HCT116 (cell line): ENCODE results near the gene MLPH. TPM values are rescaled to one million over a fixed set of nuclear protein-coding genes. Genes with fewer than 3 reads are reported as not detected.

ENCODE experiments used
- ATAC-seq: fragments of 200-7000 bp; cut with Tn5 transposase; 2 replicates; pipeline ENCODE4 v1.9.1; 2020; ENCODE audit warnings: mild to moderate bottlenecking, moderate library complexity
- BruUV-seq: library from RNA; stranded (reverse); fragments of 400-500 nt; replicated peaks from 2 replicates; lab custom pipeline; 2021; lab: Mats Ljungman, UMichigan
- CTCF ChIA-PET: fragments of 300-600 bp; sonication (Branson Sonifier 250); formaldehyde crosslinking; loops from one replicate; lab custom pipeline; 2021; ENCODE audit warnings: antibody characterized with exemption; lab: Charles Lee
- POLR2A ChIA-PET: fragments of 300-600, 350-600 bp; sonication (Branson Sonifier 250); formaldehyde crosslinking; loops from one replicate; lab custom pipeline; 2021; ENCODE audit warnings: antibody characterized with exemption; lab: Charles Lee
- RAD21 ChIA-PET, 2 experiments: fragments of 300-600 bp; sonication (Branson Sonifier 250); formaldehyde crosslinking; loops; one replicate each; lab custom pipeline; 2023; ENCODE audit warnings: low total read pairs in 2 of 2; ENCODE audit not compliant: uncharacterized antibody in 2 of 2, unreplicated experiment in 2 of 2, low non-redundant PET in 1 of 2; lab: Charles Lee
- DNase-seq: peaks from one replicate; pipeline ENCODE4 v3.0.0-alpha.2; 2010; ENCODE audit warnings: low read depth, low spot score
- H2AFZ ChIP-seq: fragments of 200-600 bp; shearing (Covaris generic), sonication (generic); 2 replicates; pipeline ENCODE4 v1.6.1; 2017; ENCODE audit warnings: low read depth, mixed run types, mixed read lengths, antibody characterized with exemption, low read length; ENCODE audit not compliant: poor library complexity, severe bottlenecking
- H3K27ac ChIP-seq: 2 replicates; pipeline ENCODE4 v1.5.1; 2012; ENCODE audit warnings: low read depth, low read length
- H3K27me3 ChIP-seq: fragments of 200-600 bp; sonication (generic); 2 replicates; pipeline ENCODE4 v1.6.1; 2016; ENCODE audit warnings: mixed run types, low read length, mixed read lengths; ENCODE audit not compliant: insufficient read depth
- H3K36me3 ChIP-seq, 2 experiments: fragments of 200-500 bp in 1 of 2; fragments of 200-600 bp in 1 of 2; sonication (Bioruptor generic) in 1 of 2; sonication (generic) in 1 of 2; 2 replicates each; pipeline versions ENCODE4 v1.5.1 to v1.6.1; 2014 to 2016; ENCODE audit warnings: low read length in 2 of 2, inconsistent platforms in 1 of 2, mixed read lengths in 1 of 2, mixed run types in 1 of 2; ENCODE audit not compliant: insufficient read depth in 2 of 2, control insufficient read depth in 1 of 2
- H3K4me1 ChIP-seq, 2 experiments: fragments of 200-600 bp in 1 of 2; sonication (generic) in 1 of 2; 2 replicates each; pipeline versions ENCODE4 v1.5.1 to v1.6.1; 2012 to 2017; ENCODE audit warnings: low read length in 2 of 2, inconsistent platforms in 1 of 2, mild to moderate bottlenecking in 1 of 2, mixed read lengths in 1 of 2, mixed run types in 1 of 2, moderate library complexity in 1 of 2; ENCODE audit not compliant: insufficient read depth in 2 of 2, control insufficient read depth in 1 of 2
- H3K4me2 ChIP-seq: fragments of 200-600 bp; sonication (generic); 2 replicates; pipeline ENCODE4 v1.6.1; 2017; ENCODE audit warnings: mixed run types, low read length, mixed read lengths
- H3K4me3 ChIP-seq, 2 experiments: fragments of 200-600 bp in 1 of 2; sonication (generic) in 1 of 2; replicated peaks in 1 of 2; 2 replicates each; pipeline ENCODE4 v1.5.1; 2011 to 2016; ENCODE audit warnings: low read length in 2 of 2, control low read depth in 1 of 2, low read depth in 1 of 2, mild to moderate bottlenecking in 1 of 2, mixed read lengths in 1 of 2, mixed run types in 1 of 2
- H3K79me2 ChIP-seq: fragments of 200-600 bp; sonication (generic); 2 replicates; pipeline ENCODE4 v1.6.1; 2017; ENCODE audit warnings: mild to moderate bottlenecking, mixed run types, low read length, moderate library complexity, mixed read lengths; ENCODE audit not compliant: insufficient read depth
- H3K9ac ChIP-seq: fragments of 200-600 bp; sonication (generic); 2 replicates; pipeline ENCODE4 v1.6.1; 2016; ENCODE audit warnings: low read length, mixed read lengths
- H3K9me2 ChIP-seq: fragments of 200-600 bp; sonication (generic), shearing (Covaris generic); 2 replicates; pipeline ENCODE4 v1.6.1; 2017; ENCODE audit warnings: mixed run types, mild to moderate bottlenecking, moderate library complexity; ENCODE audit not compliant: insufficient read depth
- H3K9me3 ChIP-seq, 2 experiments: fragments of 200-500 bp in 1 of 2; fragments of 200-600 bp in 1 of 2; sonication (Bioruptor generic) in 1 of 2; sonication (generic) in 1 of 2; 2 replicates each; pipeline ENCODE4 v1.6.1; 2014 to 2017; ENCODE audit warnings: low read length in 2 of 2, mixed read lengths in 2 of 2, inconsistent platforms in 1 of 2, low read depth in 1 of 2, mild to moderate bottlenecking in 1 of 2, mixed run types in 1 of 2, moderate library complexity in 1 of 2; ENCODE audit not compliant: control insufficient read depth in 1 of 2, insufficient read depth in 1 of 2
- H4K20me1 ChIP-seq: fragments of 200-600 bp; sonication (generic), shearing (Covaris generic); 2 replicates; pipeline ENCODE4 v1.6.1; 2017; ENCODE audit warnings: mixed run types, mild to moderate bottlenecking, moderate library complexity; ENCODE audit not compliant: insufficient read depth
- ELF1 ChIP-seq: IDR thresholded peaks from 2 replicates; pipeline ENCODE4 v1.6.1; 2012; ENCODE audit warnings: low read depth, borderline replicate concordance
- intact Hi-C: fragments of 100-400 bp; cut with micrococcal nuclease; formaldehyde crosslinking; loops from 2 replicates; pipeline ENCODE4 v1.10.0; 2022
- total RNA-seq: library from RNA; stranded (reverse); gene quantifications from one replicate; pipeline ENCODE4 v1.2.1, GENCODE V29; 2021; ENCODE audit not compliant: unreplicated experiment
- TF ChIP-seq, protein P1 (sequence below): IDR thresholded peaks from 2 replicates; pipeline ENCODE4 v1.6.1; 2012; ENCODE audit warnings: low read depth

Gene MLPH
- total RNA-seq, 1 experiment from 2014 or later, result 81.4 TPM

DNA sequence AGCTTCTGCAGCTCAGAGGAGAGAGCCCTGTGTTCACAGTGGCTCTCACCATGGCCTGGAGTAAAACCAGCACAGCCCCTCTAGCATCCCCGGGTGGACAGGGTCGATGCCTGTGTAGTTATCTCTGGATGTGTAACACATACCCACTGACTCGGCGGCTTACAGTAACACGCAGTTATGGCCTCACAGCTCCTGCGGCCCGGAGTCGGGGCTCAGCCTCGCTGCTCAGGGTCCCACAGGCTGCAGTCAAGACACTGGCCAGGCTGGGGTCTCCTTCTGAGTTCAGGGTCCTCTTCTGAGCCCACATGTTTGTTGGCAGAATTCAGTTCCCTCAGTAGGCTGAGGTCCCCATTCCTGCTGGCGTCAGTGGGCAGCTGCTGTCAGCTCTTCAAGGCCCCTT is 106.0 kb downstream of the MLPH start:
- POLR2A ChIA-PET, result no interaction called here
- H3K4me1 ChIP-seq, result peaks cover 13 to 33% of the 10 kb centered on the region in 2 experiments; a peak in 3 of 4 replicates

More for the DNA sequence above, 106.0 kb downstream of the MLPH start:
- no peak for ATAC-seq
- no peaks in the 10 kb centered on the region for H3K9me2 ChIP-seq
- no peak overlapping the region for H3K4me3 ChIP-seq
- peaks cover 14% of the 10 kb centered on the region for H3K79me2 ChIP-seq
- H3K27me3 ChIP-seq, result no peaks in the 10 kb centered on the region
- RAD21 ChIA-PET, result no interaction called here
- CTCF ChIA-PET, result no interaction called here
- H2AFZ ChIP-seq, result no peak overlapping the region
- intact Hi-C loops, result no loop called here
- H4K20me1 ChIP-seq, result no peaks in the 10 kb centered on the region
- H3K9ac ChIP-seq, result no peak overlapping the region
- no peak for DNase-seq
- H3K4me2 ChIP-seq, result no peak overlapping the region
- no peaks in the 10 kb centered on the region for H3K9me3 ChIP-seq
- TF ChIP-seq ELF1, result no peak
- TF ChIP-seq, protein P1, sequence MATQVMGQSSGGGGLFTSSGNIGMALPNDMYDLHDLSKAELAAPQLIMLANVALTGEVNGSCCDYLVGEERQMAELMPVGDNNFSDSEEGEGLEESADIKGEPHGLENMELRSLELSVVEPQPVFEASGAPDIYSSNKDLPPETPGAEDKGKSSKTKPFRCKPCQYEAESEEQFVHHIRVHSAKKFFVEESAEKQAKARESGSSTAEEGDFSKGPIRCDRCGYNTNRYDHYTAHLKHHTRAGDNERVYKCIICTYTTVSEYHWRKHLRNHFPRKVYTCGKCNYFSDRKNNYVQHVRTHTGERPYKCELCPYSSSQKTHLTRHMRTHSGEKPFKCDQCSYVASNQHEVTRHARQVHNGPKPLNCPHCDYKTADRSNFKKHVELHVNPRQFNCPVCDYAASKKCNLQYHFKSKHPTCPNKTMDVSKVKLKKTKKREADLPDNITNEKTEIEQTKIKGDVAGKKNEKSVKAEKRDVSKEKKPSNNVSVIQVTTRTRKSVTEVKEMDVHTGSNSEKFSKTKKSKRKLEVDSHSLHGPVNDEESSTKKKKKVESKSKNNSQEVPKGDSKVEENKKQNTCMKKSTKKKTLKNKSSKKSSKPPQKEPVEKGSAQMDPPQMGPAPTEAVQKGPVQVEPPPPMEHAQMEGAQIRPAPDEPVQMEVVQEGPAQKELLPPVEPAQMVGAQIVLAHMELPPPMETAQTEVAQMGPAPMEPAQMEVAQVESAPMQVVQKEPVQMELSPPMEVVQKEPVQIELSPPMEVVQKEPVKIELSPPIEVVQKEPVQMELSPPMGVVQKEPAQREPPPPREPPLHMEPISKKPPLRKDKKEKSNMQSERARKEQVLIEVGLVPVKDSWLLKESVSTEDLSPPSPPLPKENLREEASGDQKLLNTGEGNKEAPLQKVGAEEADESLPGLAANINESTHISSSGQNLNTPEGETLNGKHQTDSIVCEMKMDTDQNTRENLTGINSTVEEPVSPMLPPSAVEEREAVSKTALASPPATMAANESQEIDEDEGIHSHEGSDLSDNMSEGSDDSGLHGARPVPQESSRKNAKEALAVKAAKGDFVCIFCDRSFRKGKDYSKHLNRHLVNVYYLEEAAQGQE, result no peak
- TF ChIP-seq, all 23 proteins: peak for 0
- H3K27ac ChIP-seq, result no peak overlapping the region
- H3K36me3 ChIP-seq, result no peaks in the 10 kb centered on the region
- BruUV-seq, result no TSS peak
